ENCODE measurements around the gene TINCR. TPM values are rescaled to one million over a fixed set of nuclear protein-coding genes. Genes with fewer than 3 reads are reported as not detected.

TINCR gene
- total RNA-seq, 4 donors from 2014 or later, result not detected

DNA sequence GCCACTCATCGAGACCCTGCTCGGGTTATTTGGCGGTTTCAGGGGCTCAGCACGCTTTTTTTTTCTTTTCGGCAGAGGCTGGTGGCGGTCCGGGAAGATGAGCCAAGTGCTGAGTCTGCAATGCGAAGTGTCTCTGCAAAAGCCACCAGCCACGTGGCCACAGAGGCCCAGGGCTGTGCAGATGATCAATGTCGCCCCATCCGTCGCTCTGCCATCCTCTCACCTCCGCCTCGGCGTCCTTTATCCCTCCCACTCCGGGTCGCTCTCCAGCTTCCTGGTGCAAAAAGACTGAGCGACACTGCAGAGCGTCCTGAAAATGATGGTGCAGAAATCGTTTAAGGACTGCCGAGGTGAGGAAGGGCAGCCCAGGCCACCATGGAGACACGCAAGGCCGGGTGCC, 55.0 kb downstream of the TINCR start:
- WGBS, 2 donors, result 80 to 82% methylated on average over 23 of the region's 23 CpGs
- intact Hi-C loops (cut with DNase I), result no loop called here
- no peak overlapping the region for H3K4me3 ChIP-seq (replicated peaks in 1 of 3)
- no peak overlapping the region for H3K27ac ChIP-seq
- TF ChIP-seq CTCF (IDR thresholded peaks at IDR 0.05), result no peak
- no peak for TF ChIP-seq POLR2A (IDR thresholded peaks at IDR 0.05)
- no peaks in the 10 kb centered on the region for H3K27me3 ChIP-seq
- no peaks in the 10 kb centered on the region for H3K9me3 ChIP-seq
- H3K36me3 ChIP-seq, result no peaks in the 10 kb centered on the region
- H3K4me1 ChIP-seq, result no peaks in the 10 kb centered on the region
- no peak for DNase-seq

Small RNA genes within 50 kb of the gene (small RNA-seq; reads per million reads assigned to genes)
- not detected for gene SNRPEP4

Other genes with a start within 250 kb of the TINCR start
- gene PTPRS, start 227.1 kb downstream of the TINCR start, total RNA-seq, result 100 to 1,000 TPM; 182 to 387 (median 289) TPM
- gene ZNRF4, start 112.5 kb downstream of the TINCR start, total RNA-seq, result under 1 TPM in 1 of 4 donors, not detected in 3; 0.40 TPM
- gene SAFB2, start 54.8 kb upstream of the TINCR start, total RNA-seq, result 10 to 100 TPM; 52.2 to 74.5 (median 65.3) TPM
- 100 to 1,000 TPM in 2 of 4 donors, 10 to 100 TPM in 2; 70.1 to 129 (median 86.7) TPM for gene SAFB, start 55.1 kb upstream of the TINCR start, total RNA-seq
- gene MICOS13, start 112.6 kb upstream of the TINCR start, total RNA-seq, result 10 to 100 TPM; 20.1 to 68.3 (median 47.2) TPM
- 10 to 100 TPM in 3 of 4 donors, 1 to 10 TPM in 1; 7.3 to 30.4 (median 15.8) TPM for gene HSD11B1L, start 113.1 kb upstream of the TINCR start, total RNA-seq
- gene RPL36, start 122.3 kb upstream of the TINCR start, total RNA-seq, result 100 to 1,000 TPM; 313 to 561 (median 386) TPM
- gene LONP1, start 152.2 kb upstream of the TINCR start, total RNA-seq, result 100 to 1,000 TPM in 1 of 4 donors, 10 to 100 TPM in 3; 45.0 to 100 (median 67.9) TPM
- not detected for gene CATSPERD, start 152.7 kb upstream of the TINCR start, total RNA-seq
- 1 to 10 TPM in 3 of 4 donors, under 1 TPM in 1; 0.54 to 2.0 (median 1.2) TPM for gene PRR22, start 216.8 kb upstream of the TINCR start, total RNA-seq
- 10 to 100 TPM; 34.0 to 53.3 (median 44.9) TPM for gene DUS3L, start 223.2 kb upstream of the TINCR start, total RNA-seq
- 1 to 10 TPM in 3 of 4 donors, under 1 TPM in 1; 0.71 to 8.1 (median 1.3) TPM for gene NRTN, start 237.1 kb upstream of the TINCR start, total RNA-seq

All from thyroid gland (tissue), 4 donors.